Thoracic aorta (tissue), 2 donors: ENCODE data around the gene PLEKHA6. TPM values are rescaled to one million over a fixed set of nuclear protein-coding genes. Genes with fewer than 3 reads are reported as not detected.

ENCODE experiments used
- ATAC-seq: fragments of 150-250 bp; one replicate; pipeline ENCODE4 v1.8.0; 2017; ENCODE audit warnings: low read depth; ENCODE audit not compliant: insufficient number of reproducible peaks, low FRiP score
- DNase-seq: peaks from one replicate; pipeline ENCODE4 v3.0.0-alpha.2; 2020; ENCODE audit warnings: low spot score
- H3K27ac ChIP-seq, 2 donors: fragments of 200-600 bp; sonication (generic); 1 replicate in 1 of 2; 2 replicates in 1 of 2; pipeline ENCODE4 v1.5.1; 2016; ENCODE audit warnings: mild to moderate bottlenecking in 2 of 2, moderate library complexity in 2 of 2
- H3K27me3 ChIP-seq: fragments of 200-600 bp; sonication (generic); replicated peaks from 2 replicates; pipeline ENCODE4 v1.6.0; 2016; ENCODE audit warnings: mild to moderate bottlenecking; ENCODE audit not compliant: insufficient read depth
- H3K36me3 ChIP-seq: fragments of 200-600 bp; sonication (generic); one replicate; pipeline ENCODE4 v1.5.1; 2016
- H3K4me1 ChIP-seq, 2 donors: fragments of 200-600 bp; sonication (generic); 1 replicate in 1 of 2; 2 replicates in 1 of 2; pipeline versions ENCODE4 v1.5.1 to v1.6.0; 2016; ENCODE audit warnings: low read depth in 2 of 2, mild to moderate bottlenecking in 1 of 2; ENCODE audit not compliant: control insufficient read depth in 1 of 2
- H3K4me3 ChIP-seq: fragments of 200-600 bp; sonication (generic); 2 replicates; pipeline ENCODE4 v1.5.1; 2016; ENCODE audit warnings: mild to moderate bottlenecking
- H3K9me3 ChIP-seq: fragments of 200-600 bp; sonication (generic); 2 replicates; pipeline ENCODE4 v1.5.1; 2016
- total RNA-seq, 2 donors: library from RNA; depleted of rRNA; stranded (reverse); fragments of >200 nt; gene quantifications; one replicate each; pipeline versions ENCODE4 v1.1.0 to v1.2.3, GENCODE V29; 2016
- TF ChIP-seq, protein P1 (sequence below): fragments of 200-600 bp; sonication (generic); IDR thresholded peaks from one replicate; pipeline ENCODE4 v1.5.1; 2019; ENCODE audit warnings: antibody characterized with exemption

The PLEKHA6 gene
- total RNA-seq, 2 donors from 2014 or later: 5.1 to 6.9 TPM

GRCh38 chr1:204370176-204370575 is 10.4 kb upstream of the PLEKHA6 start:
- TF ChIP-seq, protein P1, sequence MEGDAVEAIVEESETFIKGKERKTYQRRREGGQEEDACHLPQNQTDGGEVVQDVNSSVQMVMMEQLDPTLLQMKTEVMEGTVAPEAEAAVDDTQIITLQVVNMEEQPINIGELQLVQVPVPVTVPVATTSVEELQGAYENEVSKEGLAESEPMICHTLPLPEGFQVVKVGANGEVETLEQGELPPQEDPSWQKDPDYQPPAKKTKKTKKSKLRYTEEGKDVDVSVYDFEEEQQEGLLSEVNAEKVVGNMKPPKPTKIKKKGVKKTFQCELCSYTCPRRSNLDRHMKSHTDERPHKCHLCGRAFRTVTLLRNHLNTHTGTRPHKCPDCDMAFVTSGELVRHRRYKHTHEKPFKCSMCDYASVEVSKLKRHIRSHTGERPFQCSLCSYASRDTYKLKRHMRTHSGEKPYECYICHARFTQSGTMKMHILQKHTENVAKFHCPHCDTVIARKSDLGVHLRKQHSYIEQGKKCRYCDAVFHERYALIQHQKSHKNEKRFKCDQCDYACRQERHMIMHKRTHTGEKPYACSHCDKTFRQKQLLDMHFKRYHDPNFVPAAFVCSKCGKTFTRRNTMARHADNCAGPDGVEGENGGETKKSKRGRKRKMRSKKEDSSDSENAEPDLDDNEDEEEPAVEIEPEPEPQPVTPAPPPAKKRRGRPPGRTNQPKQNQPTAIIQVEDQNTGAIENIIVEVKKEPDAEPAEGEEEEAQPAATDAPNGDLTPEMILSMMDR: no peak
- Histone ChIP-seq H3K27me3 (no peaks in the 10 kb centered on the region), H3K4me3 (no peak overlapping the region), H3K9me3 (no peaks in the 10 kb centered on the region), H3K27ac (no peak overlapping the region), H3K36me3 (no peaks in the 10 kb centered on the region), H3K4me1 (no peaks in the 10 kb centered on the region)
- ATAC-seq (no peak), DNase-seq (no peak)

- H3K27ac ChIP-seq: no peak overlapping the region
- H3K36me3 ChIP-seq: no peaks in the 10 kb centered on the region
- TF ChIP-seq, protein P1: no peak
- no peaks in the 10 kb centered on the region for H3K4me1 ChIP-seq
- H3K9me3 ChIP-seq: no peaks in the 10 kb centered on the region
- no peaks in the 10 kb centered on the region for H3K27me3 ChIP-seq
- H3K4me3 ChIP-seq: no peak overlapping the region
- no peak for DNase-seq
- ATAC-seq: no peak
Observed at GRCh38 chr1:204368996-204369726, 9.4 kb upstream of the PLEKHA6 start.

GRCh38 chr1:204367956-204368355 is 8.2 kb upstream of the PLEKHA6 start:
- no peaks in the 10 kb centered on the region for H3K36me3 ChIP-seq
- H3K9me3 ChIP-seq: no peaks in the 10 kb centered on the region
- ATAC-seq (no peak), DNase-seq (no peak)
- H3K27me3 ChIP-seq: no peaks in the 10 kb centered on the region
- peaks cover 3 to 4% of the 10 kb centered on the region in 2 donors for H3K4me1 ChIP-seq
- TF ChIP-seq, protein P1: no peak
- H3K27ac ChIP-seq: no peak overlapping the region
- no peak overlapping the region for H3K4me3 ChIP-seq

DNA sequence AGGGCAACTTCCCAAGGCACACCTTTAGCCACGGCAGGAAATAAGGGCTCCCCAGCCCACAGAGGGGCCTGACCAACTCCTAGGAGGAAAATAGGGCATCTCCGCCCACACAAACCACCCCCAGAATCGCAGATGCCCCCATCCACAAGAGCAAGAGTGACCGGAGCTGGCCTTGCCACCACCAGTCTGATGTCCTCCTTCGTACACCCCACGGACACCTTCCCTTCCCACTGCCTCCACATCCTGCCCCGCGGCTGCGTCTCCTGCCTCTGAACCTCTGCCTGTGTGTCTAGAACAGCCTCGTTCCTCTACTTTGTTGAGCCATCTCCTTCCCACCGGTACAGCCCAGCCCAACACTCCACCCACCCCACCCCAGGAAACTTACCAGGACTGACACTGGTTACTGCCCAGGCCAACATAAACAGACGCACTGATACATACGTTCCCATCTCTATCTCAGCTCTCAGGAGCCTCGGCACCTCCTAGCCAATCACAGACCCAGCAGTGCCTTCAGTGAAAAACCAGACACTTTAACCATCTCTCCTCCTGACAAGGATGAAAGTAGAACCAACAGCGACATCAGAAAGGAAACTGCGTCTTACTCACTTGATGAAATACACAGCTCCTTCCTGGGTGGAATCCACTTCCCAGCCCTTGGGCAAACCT is 7.6 kb upstream of the PLEKHA6 start:
- Histone ChIP-seq H3K36me3 (no peaks in the 10 kb centered on the region), H3K9me3 (no peaks in the 10 kb centered on the region), H3K4me1 (peaks cover 3 to 6% of the 10 kb centered on the region in 2 donors), H3K4me3 (no peak overlapping the region), H3K27ac (no peak overlapping the region), H3K27me3 (no peaks in the 10 kb centered on the region)
- DNase-seq (no peak), ATAC-seq (no peak)
- TF ChIP-seq, protein P1: no peak

DNA sequence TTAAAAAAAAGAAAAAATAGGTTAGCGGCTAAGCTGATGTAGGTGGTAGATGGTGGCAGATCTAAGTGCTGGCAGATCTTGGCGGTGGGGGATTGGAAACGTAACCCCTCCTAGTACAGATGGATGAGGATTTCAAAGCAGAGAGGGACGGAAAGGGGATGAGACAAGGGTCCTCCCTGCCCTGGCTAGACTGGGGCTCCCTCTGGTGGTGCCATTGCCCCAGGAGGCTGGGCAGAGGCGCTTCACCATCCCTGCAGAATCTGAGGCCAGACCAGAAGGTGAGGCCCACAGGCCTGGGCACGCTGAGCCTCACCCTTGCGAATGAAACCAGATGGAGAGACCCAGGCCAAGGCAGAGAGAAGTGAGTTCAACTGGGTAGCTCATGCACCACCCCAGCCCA is 7.0 kb upstream of the PLEKHA6 start:
- Histone ChIP-seq H3K27ac (no peak overlapping the region), H3K4me1 (peaks cover 3 to 6% of the 10 kb centered on the region in 2 donors), H3K4me3 (no peak overlapping the region), H3K9me3 (no peaks in the 10 kb centered on the region), H3K36me3 (no peaks in the 10 kb centered on the region), H3K27me3 (no peaks in the 10 kb centered on the region)
- no peak for ATAC-seq
- no peak for DNase-seq
- TF ChIP-seq, protein P1: no peak
